Rectal smooth muscle tissue (tissue), 1 donor: ENCODE measurements around the gene PITPNC1.
A peak's percentile ranks its signal among the peaks of the same experiment; 100 is the strongest.

Experiments
- H3K27ac ChIP-seq: one replicate; pipeline ENCODE4 v1.7.0; 2013; ENCODE audit warnings: low read depth, low read length, inconsistent platforms
- H3K27me3 ChIP-seq: one replicate; pipeline ENCODE4 v1.7.0; 2013; ENCODE audit warnings: low read length; ENCODE audit not compliant: control insufficient read depth, insufficient read depth
- H3K36me3 ChIP-seq: one replicate; pipeline ENCODE4 v1.7.0; 2013; ENCODE audit warnings: low read length; ENCODE audit not compliant: control insufficient read depth, insufficient read depth
- H3K4me1 ChIP-seq: one replicate; pipeline ENCODE4 v1.7.0; 2013; ENCODE audit warnings: low read length; ENCODE audit not compliant: control insufficient read depth, insufficient read depth
- H3K4me3 ChIP-seq: one replicate; pipeline ENCODE4 v1.7.0; 2013; ENCODE audit warnings: low read length
- H3K9ac ChIP-seq: one replicate; pipeline ENCODE4 v1.7.0; 2013; ENCODE audit warnings: low read length

The PITPNC1 gene

GRCh38 chr17:67358612-67359011, 18.5 kb upstream of the PITPNC1 start:
- Histone ChIP-seq H3K9ac (no peak overlapping the region), H3K4me1 (no peaks in the 10 kb centered on the region), H3K27me3 (no peaks in the 10 kb centered on the region), H3K36me3 (peaks cover 8% of the 10 kb centered on the region), H3K4me3 (no peak overlapping the region), H3K27ac (no peak overlapping the region)

- Histone ChIP-seq H3K27me3 (no peaks in the 10 kb centered on the region), H3K4me3 (no peak overlapping the region), H3K27ac (no peak overlapping the region), H3K9ac (no peak overlapping the region), H3K36me3 (peaks cover 5% of the 10 kb centered on the region), H3K4me1 (peaks cover 4% of the 10 kb centered on the region)
These were observed 16.9 kb upstream of the PITPNC1 start for GRCh38 chr17:67359960-67360791.

GRCh38 chr17:67360880-67361279, 16.2 kb upstream of the PITPNC1 start:
- Histone ChIP-seq H3K4me3 (no peak overlapping the region), H3K27ac (no peak overlapping the region), H3K9ac (no peak overlapping the region), H3K27me3 (no peaks in the 10 kb centered on the region), H3K4me1 (peaks cover 6% of the 10 kb centered on the region), H3K36me3 (peaks cover 5% of the 10 kb centered on the region)

- H3K4me3 ChIP-seq = no peak overlapping the region
- no peak overlapping the region for H3K27ac ChIP-seq
- peaks cover 6% of the 10 kb centered on the region for H3K4me1 ChIP-seq
- H3K27me3 ChIP-seq = no peaks in the 10 kb centered on the region
- no peak overlapping the region for H3K9ac ChIP-seq
- peaks cover under 1% of the 10 kb centered on the region for H3K36me3 ChIP-seq
These were observed 14.9 kb upstream of the PITPNC1 start for GRCh38 chr17:67362173-67362572.

- H3K4me3 ChIP-seq = peak overlapping the region; percentile 82
- H3K27me3 ChIP-seq = no peaks in the 10 kb centered on the region
- H3K4me1 ChIP-seq = peaks cover 6% of the 10 kb centered on the region
- no peaks in the 10 kb centered on the region for H3K36me3 ChIP-seq
- H3K9ac ChIP-seq = peak overlapping the region; percentile 91
- H3K27ac ChIP-seq = peak overlapping the region; percentile 93
These were observed 12.0 kb upstream of the PITPNC1 start for GRCh38 chr17:67364847-67365737.

GRCh38 chr17:67365738-67366192, 11.3 kb upstream of the PITPNC1 start:
- H3K27me3 ChIP-seq = no peaks in the 10 kb centered on the region
- H3K9ac ChIP-seq = peak overlapping the region; percentile 91
- peak overlapping the region; percentile 93 for H3K27ac ChIP-seq
- H3K4me3 ChIP-seq = peak overlapping the region; percentile 82
- H3K36me3 ChIP-seq = no peaks in the 10 kb centered on the region
- H3K4me1 ChIP-seq = peaks cover 6% of the 10 kb centered on the region

- Histone ChIP-seq H3K36me3 (no peaks in the 10 kb centered on the region), H3K9ac (peak within 1 kb of the TSS; percentile 91), H3K4me1 (peaks cover 6% of the 10 kb centered on the region), H3K27ac (peak within 1 kb of the TSS; percentile 93), H3K4me3 (peak within 1 kb of the TSS; percentile 82), H3K27me3 (no peaks in the 10 kb centered on the region)
These were observed 10.6 kb upstream of the PITPNC1 start, which contains the start of gene PSMD12 for GRCh38 chr17:67366193-67367157. Gene PSMD12 (minus strand): TSS chr17:67366577. CDS start chr17:67366519, 58 bp downstream.

- Histone ChIP-seq H3K4me3 (no peak overlapping the region), H3K27me3 (no peaks in the 10 kb centered on the region), H3K9ac (no peak overlapping the region), H3K36me3 (no peaks in the 10 kb centered on the region), H3K4me1 (peaks cover 5% of the 10 kb centered on the region), H3K27ac (no peak overlapping the region)
These were observed 7.4 kb upstream of the PITPNC1 start for GRCh38 chr17:67369676-67370075.

- H3K4me1 ChIP-seq = peaks cover 6% of the 10 kb centered on the region
- H3K9ac ChIP-seq = no peak overlapping the region
- H3K27ac ChIP-seq = no peak overlapping the region
- no peaks in the 10 kb centered on the region for H3K36me3 ChIP-seq
- no peak overlapping the region for H3K4me3 ChIP-seq
- H3K27me3 ChIP-seq = no peaks in the 10 kb centered on the region
These were observed 4.3 kb upstream of the PITPNC1 start for GRCh38 chr17:67372751-67373150.

- no peaks in the 10 kb centered on the region for H3K27me3 ChIP-seq
- no peak overlapping the region for H3K9ac ChIP-seq
- H3K27ac ChIP-seq = no peak overlapping the region
- no peaks in the 10 kb centered on the region for H3K36me3 ChIP-seq
- peaks cover 10% of the 10 kb centered on the region for H3K4me1 ChIP-seq
- H3K4me3 ChIP-seq = no peak overlapping the region
These were observed 2.6 kb upstream of the PITPNC1 start for GRCh38 chr17:67374329-67375053.

GRCh38 chr17:67375054-67375427, 2.0 kb upstream of the PITPNC1 start:
- Histone ChIP-seq H3K27ac (no peak overlapping the region), H3K27me3 (no peaks in the 10 kb centered on the region), H3K4me1 (peaks cover 11% of the 10 kb centered on the region), H3K9ac (no peak overlapping the region), H3K36me3 (no peaks in the 10 kb centered on the region), H3K4me3 (no peak overlapping the region)
